GM12874 (cell line): ENCODE results near the gene TAC4.

Source experiments
- CTCF ChIP-seq: IDR thresholded peaks from 2 replicates; pipeline ENCODE4 v1.5.1; 2011; ENCODE audit warnings: low read depth, mild to moderate bottlenecking, control low read depth, low read length, moderate library complexity; ENCODE audit not compliant: insufficient read depth

TAC4 gene

GRCh38 chr17:49890852-49891251 is 43.0 kb upstream of the TAC4 start:
- no peak for TF ChIP-seq CTCF

GRCh38 chr17:49890077-49890821 is 42.4 kb upstream of the TAC4 start:
- TF ChIP-seq CTCF: no peak

- no peak for TF ChIP-seq CTCF
These were observed 41.6 kb upstream of the TAC4 start for GRCh38 chr17:49889500-49889899.

GRCh38 chr17:49887744-49888360 is 40.0 kb upstream of the TAC4 start:
- no peak for TF ChIP-seq CTCF

GRCh38 chr17:49887086-49887743 is 39.3 kb upstream of the TAC4 start:
- no peak for TF ChIP-seq CTCF

- TF ChIP-seq CTCF: no peak
These were observed 38.2 kb upstream of the TAC4 start for GRCh38 chr17:49886036-49886435.

- TF ChIP-seq CTCF: no peak
These were observed 34.6 kb upstream of the TAC4 start for GRCh38 chr17:49882434-49882833.
